Small intestine (tissue), 7 donors: ENCODE results near the gene SMTNL2. TPM values are rescaled to one million over a fixed set of nuclear protein-coding genes. Genes with fewer than 3 reads are reported as not detected.
"Not testable (repeated sequence)": the region's sequence is repeated elsewhere in the genome, so short reads cannot be mapped to it uniquely, and the experiment has no call there.

Source experiments
- DNase-seq, 2 donors: peaks; one replicate each; pipeline versions ENCODE4 v3.0.0 to v3.0.0-alpha.2; 2013
- FAIRE-seq: peaks from 2 replicates; lab custom pipeline; 2012; peaks lifted over from hg19 to GRCh38; lab: Jason Lieb, UNC
- H3K27ac ChIP-seq, 3 donors: one replicate each; pipeline ENCODE4 v1.5.1; 2013; ENCODE audit warnings: low read length in 2 of 3, mild to moderate bottlenecking in 2 of 3, control low read depth in 1 of 3, inconsistent platforms in 1 of 3, low read depth in 1 of 3, moderate library complexity in 1 of 3
- H3K27me3 ChIP-seq, 3 donors: one replicate each; pipeline ENCODE4 v1.6.1; 2013; ENCODE audit warnings: low read length in 3 of 3, inconsistent platforms in 1 of 3; ENCODE audit not compliant: control insufficient read depth in 3 of 3, insufficient read depth in 3 of 3
- H3K36me3 ChIP-seq, 3 donors: one replicate each; pipeline ENCODE4 v1.6.1; 2013; ENCODE audit warnings: low read length in 3 of 3, inconsistent platforms in 1 of 3, low read depth in 1 of 3, mild to moderate bottlenecking in 1 of 3, moderate library complexity in 1 of 3; ENCODE audit not compliant: control insufficient read depth in 3 of 3, insufficient read depth in 2 of 3
- H3K4me1 ChIP-seq, 3 donors: one replicate each; pipeline ENCODE4 v1.6.1; 2013; ENCODE audit warnings: low read length in 2 of 3, inconsistent platforms in 1 of 3, low read depth in 1 of 3, mild to moderate bottlenecking in 1 of 3, moderate library complexity in 1 of 3; ENCODE audit not compliant: control insufficient read depth in 3 of 3, insufficient read depth in 2 of 3
- H3K4me3 ChIP-seq, 3 donors: one replicate each; pipeline ENCODE4 v1.5.1; 2013; ENCODE audit warnings: low read length in 3 of 3, control low read depth in 1 of 3, inconsistent platforms in 1 of 3, low read depth in 1 of 3, mild to moderate bottlenecking in 1 of 3, moderate library complexity in 1 of 3
- H3K9me3 ChIP-seq, 2 donors: one replicate each; pipeline ENCODE4 v1.6.1; 2013; ENCODE audit warnings: low read depth in 1 of 2, low read length in 1 of 2; ENCODE audit not compliant: control insufficient read depth in 2 of 2, insufficient read depth in 1 of 2
- WGBS, 3 donors: extraction: QIAGEN DNeasy Blood & Tissue Kit; methylation state at CpG; one replicate each; pipeline ENCODE4 v1.1.7; 2013; 5-methylcytosine and 5-hydroxymethylcytosine counted together
- polyA plus RNA-seq, 4 donors: library from polyadenylated mRNA; stranded (reverse) in 3 of 4; unstranded in 1 of 4; fragments of 200-250 nt in 3 of 4; fragments of 120-200 nt in 1 of 4; gene quantifications; one replicate each; pipeline versions ENCODE4 v1.2.1 to v1.2.3, GENCODE V29; 2013
- donor health status: healthy with polysubstance abuse.
- donor health status: control.
- donor health status: control.
- donor health status: Bipolar disorder and iron deficiency.
- donor health status: healthy.

The SMTNL2 gene
- polyA plus RNA-seq, 4 donors: 1.5 to 10.4 TPM; not detected in 2

GRCh38 chr17:4623249-4623648, 38.9 kb downstream of the SMTNL2 start:
- 76 to 84% (median 77%) methylated on average over 2 of the region's 2 CpGs for WGBS, 3 donors
- no peak for FAIRE-seq
- no peak for DNase-seq
- Histone ChIP-seq H3K4me3 (no peak overlapping the region), H3K9me3 (peaks cover 0 to 10% of the 10 kb centered on the region in 2 donors), H3K27me3 (no peaks in the 10 kb centered on the region), H3K4me1 (no peaks in the 10 kb centered on the region), H3K27ac (no peak overlapping the region), H3K36me3 (no peaks in the 10 kb centered on the region)

- H3K4me1 ChIP-seq, H3K27me3 ChIP-seq, DNase-seq, H3K4me3 ChIP-seq, H3K36me3 ChIP-seq, H3K27ac ChIP-seq, FAIRE-seq: not testable (repeated sequence)
- H3K9me3 ChIP-seq: peaks cover 0 to 10% of the 10 kb centered on the region in 2 donors
- 71 to 89% (median 78%) methylated on average over 3 of the region's 3 CpGs for WGBS, 3 donors
Observed at GRCh38 chr17:4624451-4624911, 40.2 kb downstream of the SMTNL2 start.

- Histone ChIP-seq H3K9me3 (peaks cover 0 to 10% of the 10 kb centered on the region in 2 donors), H3K27me3 (no peaks in the 10 kb centered on the region), H3K4me3 (no peak overlapping the region), H3K4me1 (no peaks in the 10 kb centered on the region), H3K27ac (no peak overlapping the region), H3K36me3 (no peaks in the 10 kb centered on the region)
- no peak for FAIRE-seq
- 78 to 90% (median 83%) methylated on average over 12 of the region's 12 CpGs for WGBS, 3 donors
- no peak for DNase-seq
Observed at GRCh38 chr17:4625181-4625617, 40.9 kb downstream of the SMTNL2 start.

GRCh38 chr17:4626734-4627256, 42.5 kb downstream of the SMTNL2 start:
- Histone ChIP-seq H3K27me3 (no peaks in the 10 kb centered on the region), H3K4me1 (no peaks in the 10 kb centered on the region), H3K9me3 (peaks cover 0 to 6% of the 10 kb centered on the region in 2 donors), H3K36me3 (no peaks in the 10 kb centered on the region), H3K4me3 (no peak overlapping the region), H3K27ac (no peak overlapping the region)
- FAIRE-seq (no peak), DNase-seq (no peak)
- WGBS, 3 donors: 68 to 80% (median 69%) methylated on average over 4 of the region's 4 CpGs

- FAIRE-seq (no peak), DNase-seq (no peak)
- no peak overlapping the region for H3K27ac ChIP-seq
- H3K4me1 ChIP-seq: no peaks in the 10 kb centered on the region
- no peaks in the 10 kb centered on the region for H3K36me3 ChIP-seq
- H3K27me3 ChIP-seq: peaks cover 0 to 17% (median 2%) of the 10 kb centered on the region in 3 donors
- H3K4me3 ChIP-seq: no peak overlapping the region
- H3K9me3 ChIP-seq: no peaks in the 10 kb centered on the region
- 79 to 84% (median 81%) methylated on average over 8 of the region's 8 CpGs for WGBS, 3 donors
Observed at GRCh38 chr17:4631431-4631830, 47.1 kb downstream of the SMTNL2 start.

GRCh38 chr17:4631836-4632580, 47.7 kb downstream of the SMTNL2 start:
- Histone ChIP-seq H3K36me3 (no peaks in the 10 kb centered on the region), H3K4me1 (no peaks in the 10 kb centered on the region), H3K27me3 (peaks cover 0 to 23% (median 4%) of the 10 kb centered on the region in 3 donors), H3K4me3 (no peak overlapping the region), H3K9me3 (no peaks in the 10 kb centered on the region), H3K27ac (no peak overlapping the region)
- no peak for FAIRE-seq
- DNase-seq: no peak
- WGBS, 3 donors: 77 to 80% (median 79%) methylated on average over 21 of the region's 21 CpGs

GRCh38 chr17:4632581-4632920, 48.2 kb downstream of the SMTNL2 start:
- peaks cover 0 to 29% (median 4%) of the 10 kb centered on the region in 3 donors for H3K27me3 ChIP-seq
- DNase-seq (no peak), FAIRE-seq (no peak)
- H3K4me1 ChIP-seq: no peaks in the 10 kb centered on the region
- no peaks in the 10 kb centered on the region for H3K36me3 ChIP-seq
- no peak overlapping the region for H3K4me3 ChIP-seq
- 64 to 75% (median 72%) methylated on average over 7 of the region's 7 CpGs for whole genome bisulfite sequencing, 3 donors
- H3K27ac ChIP-seq: no peak overlapping the region
- no peaks in the 10 kb centered on the region for H3K9me3 ChIP-seq

- no peak for DNase-seq
- no peaks in the 10 kb centered on the region for H3K4me1 ChIP-seq
- no peaks in the 10 kb centered on the region for H3K9me3 ChIP-seq
- H3K4me3 ChIP-seq: no peak overlapping the region
- H3K27ac ChIP-seq: no peak overlapping the region
- 93 to 97% (median 94%) methylated on average over 2 of the region's 2 CpGs for WGBS, 3 donors
- no peaks in the 10 kb centered on the region for H3K36me3 ChIP-seq
- no peak for FAIRE-seq
- peaks cover 0 to 34% (median 6%) of the 10 kb centered on the region in 3 donors for H3K27me3 ChIP-seq
Observed at GRCh38 chr17:4633643-4634042, 49.3 kb downstream of the SMTNL2 start.
